HG02938 (cell line): ENCODE data around the gene RNF113B.

ENCODE experiments used
- ATAC-seq: cut with Tn5 transposase; IDR thresholded peaks from one replicate; pipeline ENCODE4 v1.9.1; 2021; ENCODE audit warnings: mild to moderate bottlenecking, moderate library complexity; ENCODE audit not compliant: unreplicated experiment

Gene RNF113B

DNA sequence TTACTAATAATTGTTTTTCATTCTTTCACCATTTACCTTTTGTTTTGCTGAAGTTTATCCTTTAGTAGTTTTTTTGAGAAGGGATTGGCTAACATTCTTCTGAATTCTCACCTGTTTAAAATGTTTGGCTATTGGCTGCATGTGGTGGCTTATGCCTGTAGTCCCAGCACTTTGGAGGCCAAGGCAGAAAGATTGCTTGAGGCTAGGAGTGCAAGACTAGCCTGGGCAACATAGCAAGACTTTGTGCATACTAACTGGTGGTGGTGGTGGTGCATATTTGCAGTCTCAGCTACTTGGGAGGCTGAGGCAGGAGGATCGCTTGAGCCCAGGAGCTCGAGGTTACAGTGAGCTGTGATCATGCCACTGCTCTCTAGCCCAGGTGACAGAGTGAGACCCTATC is 27.5 kb upstream of the RNF113B start:
- ATAC-seq = no peak

DNA sequence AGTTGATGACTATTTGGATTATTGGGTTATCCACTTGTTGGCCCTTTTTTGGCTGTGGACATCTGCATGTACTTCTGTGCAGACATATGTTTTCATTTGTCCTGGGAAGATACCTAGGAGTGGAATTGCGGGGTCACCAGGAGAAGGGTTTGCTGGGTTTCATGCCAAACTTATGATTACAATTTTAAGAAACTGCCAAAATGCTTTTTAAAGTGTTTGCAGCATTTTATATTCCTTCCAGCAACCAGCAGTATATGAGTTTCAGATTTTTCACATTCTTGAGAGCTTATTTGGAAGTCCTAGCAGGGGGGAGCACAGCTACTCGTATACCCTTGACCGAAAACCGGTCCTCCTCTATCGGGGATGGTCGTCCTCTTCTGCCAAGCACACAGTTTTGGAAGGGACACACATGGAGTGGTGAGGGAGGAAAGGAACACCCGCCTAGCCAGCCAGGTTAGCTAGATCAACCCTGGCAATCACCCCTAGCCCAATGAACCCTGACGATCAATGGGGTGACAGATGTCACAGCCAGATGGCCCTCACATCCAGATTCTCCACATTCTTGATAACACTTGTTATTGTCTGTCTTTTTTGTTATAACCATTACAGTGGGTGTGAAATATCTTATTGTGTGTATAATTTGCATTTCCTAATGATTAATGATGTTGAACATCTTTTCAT is 26.7 kb upstream of the RNF113B start:
- no peak for ATAC-seq

DNA sequence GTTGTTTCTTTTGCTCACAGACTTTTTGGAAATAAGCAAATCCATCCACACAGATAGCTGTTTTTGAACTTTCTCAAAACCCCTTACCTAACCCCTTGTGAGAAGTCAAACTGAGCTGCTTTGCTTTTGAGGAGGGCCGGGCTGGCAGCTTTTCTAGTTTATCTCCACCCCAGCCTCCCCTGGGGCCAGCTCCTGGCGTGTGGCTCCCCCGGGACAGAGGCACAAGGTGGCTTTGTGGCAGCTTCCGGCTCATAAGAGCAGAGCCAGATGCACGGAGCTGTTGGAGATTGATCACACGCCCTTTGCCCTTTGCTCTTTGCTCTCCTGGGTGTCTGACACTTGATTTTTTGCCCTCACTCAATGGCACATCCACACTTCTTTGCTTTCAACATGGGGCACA is 24.9 kb upstream of the RNF113B start:
- no peak for ATAC-seq

DNA sequence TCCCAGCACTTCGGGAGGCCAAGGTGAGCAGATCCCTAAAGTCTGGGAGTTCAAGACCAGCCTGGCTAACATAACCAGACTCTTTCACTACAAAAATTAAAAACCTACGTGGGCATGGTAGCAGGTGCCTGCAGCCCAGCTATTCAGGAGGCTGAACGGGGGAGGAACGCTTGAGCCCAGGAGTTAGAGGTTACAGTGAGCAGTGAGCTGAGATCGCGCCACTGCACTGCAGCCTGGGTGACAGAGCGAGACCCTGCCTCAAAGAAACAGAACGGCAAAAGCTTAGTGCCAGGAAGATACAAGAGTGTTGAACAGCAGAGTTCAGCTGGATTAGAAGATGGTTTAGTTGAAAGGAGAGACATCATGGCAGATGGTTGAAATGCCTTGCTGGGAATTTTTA is 24.1 kb upstream of the RNF113B start:
- no peak for ATAC-seq

DNA sequence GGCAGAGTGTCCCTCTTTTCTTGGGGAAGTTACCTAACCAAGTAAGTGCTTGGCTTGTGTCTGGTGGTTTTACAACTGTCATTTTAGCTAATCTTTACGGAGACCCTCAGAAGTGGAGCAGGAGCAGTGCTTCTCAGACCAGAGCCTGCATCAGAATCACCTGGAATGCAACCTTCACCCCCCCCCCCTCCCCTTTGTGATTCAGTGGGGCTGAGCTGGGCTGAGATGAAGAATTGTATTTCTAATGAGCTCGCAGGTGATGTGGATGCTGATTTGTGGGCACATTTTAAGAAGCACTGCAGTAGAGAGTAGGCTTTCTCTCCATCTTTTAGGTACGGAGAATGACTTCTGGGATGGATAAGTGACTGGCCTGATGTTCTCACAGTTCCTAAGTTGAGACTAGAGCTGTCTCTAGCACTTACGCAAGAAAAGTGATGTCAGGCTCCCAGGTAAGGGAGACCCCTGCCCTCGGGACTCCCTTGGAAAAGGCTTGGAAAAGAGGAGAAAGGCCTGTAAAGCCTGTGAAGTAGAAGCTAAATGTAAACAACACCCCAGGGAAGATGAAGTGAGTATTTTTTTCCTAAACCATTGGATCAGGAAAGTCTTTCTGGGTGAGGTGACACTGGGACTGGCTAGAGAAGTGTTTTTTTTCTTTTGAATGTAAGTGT is 23.3 kb upstream of the RNF113B start:
- ATAC-seq = no peak

DNA sequence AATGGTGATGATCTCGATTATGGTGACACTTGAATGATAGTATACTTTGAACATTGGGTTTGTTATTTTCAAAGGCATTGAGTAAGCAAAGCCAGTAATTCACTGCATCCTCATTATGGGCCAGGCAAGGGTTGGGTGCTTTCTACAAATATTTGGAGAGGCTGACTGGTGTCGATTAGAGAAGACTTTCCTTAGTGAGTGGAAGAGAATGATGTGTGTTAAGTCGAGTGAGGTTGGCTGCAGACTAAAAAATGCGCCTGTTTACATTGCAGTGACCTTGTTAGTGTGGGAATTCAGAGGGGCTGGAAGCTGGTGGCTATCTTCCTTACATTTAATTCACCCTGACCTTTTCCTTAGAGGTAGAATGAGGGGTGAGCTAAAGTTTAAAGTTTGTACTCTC is 22.4 kb upstream of the RNF113B start:
- ATAC-seq = no peak

DNA sequence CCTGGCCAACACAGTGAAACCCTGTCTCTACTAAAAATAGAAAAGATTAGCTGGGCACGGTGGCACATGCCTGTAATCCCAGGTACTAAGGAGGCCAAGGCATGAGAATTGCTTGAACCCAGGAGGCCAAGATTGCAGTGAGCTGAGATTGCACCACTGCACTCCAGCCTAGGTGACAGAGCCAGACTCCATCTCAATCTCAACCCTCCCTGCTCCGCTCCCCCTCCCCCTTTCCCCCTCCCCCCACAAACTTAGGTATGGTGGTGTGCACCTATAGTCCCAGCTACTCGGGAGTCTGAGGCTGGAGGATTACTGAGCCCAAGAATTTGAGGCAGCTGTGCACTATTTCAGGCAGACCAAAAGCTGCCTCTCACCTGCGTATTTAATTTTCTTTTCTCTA is 21.6 kb upstream of the RNF113B start:
- ATAC-seq = no peak

DNA sequence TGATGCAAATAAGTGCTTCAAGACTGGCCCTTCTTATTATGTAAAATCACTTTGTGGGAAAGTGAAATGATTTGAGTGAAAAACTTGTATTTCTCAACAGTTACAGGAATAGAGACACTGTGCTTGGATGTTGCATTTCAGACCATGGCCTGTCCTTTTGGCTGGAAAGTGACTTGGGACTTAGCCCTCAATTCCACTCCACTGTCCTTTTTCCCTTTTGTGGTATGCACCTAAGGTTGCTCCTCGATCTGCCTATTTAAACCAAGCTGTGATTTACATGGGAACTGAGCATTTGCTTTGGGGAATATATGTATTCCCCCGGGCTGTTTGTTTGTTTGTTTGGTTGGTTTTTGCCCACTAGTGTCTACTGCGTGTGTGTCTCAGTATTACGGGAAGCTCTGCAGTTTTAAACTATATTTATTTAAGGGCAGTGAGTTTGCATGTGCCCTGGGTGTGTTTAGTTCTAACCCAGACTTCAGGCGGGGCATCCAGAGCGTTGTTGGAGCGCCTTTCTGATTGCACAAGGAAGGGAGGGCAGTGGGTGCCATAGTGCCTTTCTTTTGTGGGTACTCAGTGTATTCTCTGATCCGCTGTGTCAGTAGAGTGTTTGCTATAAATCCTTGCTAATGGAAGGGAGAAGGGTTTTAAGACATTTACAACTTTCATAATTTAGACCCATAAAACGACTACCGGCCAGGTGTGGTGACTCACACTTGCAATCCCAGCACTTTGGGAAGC is 18.2 kb upstream of the RNF113B start:
- ATAC-seq = no peak

DNA sequence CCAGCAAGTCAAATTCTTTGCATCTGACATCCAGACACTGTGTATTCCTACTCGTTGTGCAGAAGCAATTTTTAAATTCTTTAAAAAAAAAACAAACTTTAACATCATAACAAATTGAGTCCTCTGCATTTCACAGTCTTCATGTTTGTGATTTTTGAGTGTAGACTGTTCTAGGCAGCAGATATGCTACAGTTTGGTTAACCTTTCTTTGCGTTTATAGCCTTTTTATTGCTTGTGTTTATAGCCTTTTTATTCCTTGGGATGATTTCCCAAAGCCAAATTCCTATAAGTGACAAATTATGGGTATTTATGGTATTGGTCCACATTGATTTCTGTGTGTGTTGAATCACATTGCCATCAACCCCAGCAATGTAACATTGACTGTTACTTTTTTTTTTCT is 14.9 kb upstream of the RNF113B start:
- no peak for ATAC-seq

DNA sequence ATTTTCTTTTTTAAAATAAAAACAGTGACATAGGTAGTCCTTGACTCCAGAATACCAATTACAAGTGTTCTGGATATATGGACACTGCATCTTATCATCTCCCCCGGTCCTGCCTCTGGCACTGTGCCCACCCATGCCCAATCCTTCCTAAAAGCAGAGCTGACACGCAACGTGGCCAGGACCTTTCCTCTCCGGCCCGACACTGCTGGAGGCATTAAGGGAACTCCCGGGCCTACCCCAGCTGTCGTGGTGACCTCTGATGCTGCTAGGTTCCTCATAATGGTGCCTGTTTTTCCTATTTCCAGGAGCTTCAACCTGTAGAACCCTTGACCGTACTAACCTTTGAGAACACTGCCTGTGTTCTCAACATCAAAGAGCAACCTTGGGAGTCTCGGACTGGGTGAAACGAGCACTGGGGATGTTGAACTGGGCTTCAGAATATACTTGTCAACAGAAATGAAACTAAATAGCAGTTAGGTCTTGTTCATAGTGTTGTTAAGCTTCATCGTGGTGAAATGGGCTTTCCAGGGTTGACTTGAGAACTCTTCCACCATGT is 13.9 kb upstream of the RNF113B start:
- no peak for ATAC-seq

DNA sequence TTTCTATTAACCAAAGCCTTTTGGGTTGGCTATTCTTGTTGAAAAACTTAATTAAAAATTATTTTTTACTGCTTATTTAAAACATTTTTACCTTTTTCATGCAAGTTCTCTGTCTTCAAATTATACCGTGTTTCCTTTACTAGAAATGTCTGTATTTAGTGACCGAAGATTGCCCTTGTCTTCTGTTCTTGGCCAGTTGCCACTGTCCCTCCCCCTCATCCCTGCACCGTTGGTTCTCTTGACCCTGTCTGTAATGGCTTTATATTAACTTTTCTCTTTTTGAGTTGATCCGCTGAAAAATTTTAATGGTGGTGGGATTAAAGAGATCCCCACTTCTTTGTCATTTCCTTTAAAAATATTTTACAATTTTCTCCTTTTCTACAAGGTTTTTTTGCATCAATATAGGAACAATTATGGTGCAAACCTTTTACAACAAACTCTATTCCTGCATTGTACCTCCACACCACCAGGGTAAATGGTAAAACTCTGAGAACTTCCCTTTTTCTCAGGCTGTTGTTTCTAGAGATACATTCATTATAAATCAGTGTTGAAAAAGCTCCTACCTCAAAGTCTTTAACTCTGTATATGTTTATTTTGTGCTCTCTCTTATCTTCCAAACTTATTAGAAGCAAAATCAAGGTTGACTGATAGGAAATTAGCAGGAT is 12.9 kb upstream of the RNF113B start:
- no peak for ATAC-seq

DNA sequence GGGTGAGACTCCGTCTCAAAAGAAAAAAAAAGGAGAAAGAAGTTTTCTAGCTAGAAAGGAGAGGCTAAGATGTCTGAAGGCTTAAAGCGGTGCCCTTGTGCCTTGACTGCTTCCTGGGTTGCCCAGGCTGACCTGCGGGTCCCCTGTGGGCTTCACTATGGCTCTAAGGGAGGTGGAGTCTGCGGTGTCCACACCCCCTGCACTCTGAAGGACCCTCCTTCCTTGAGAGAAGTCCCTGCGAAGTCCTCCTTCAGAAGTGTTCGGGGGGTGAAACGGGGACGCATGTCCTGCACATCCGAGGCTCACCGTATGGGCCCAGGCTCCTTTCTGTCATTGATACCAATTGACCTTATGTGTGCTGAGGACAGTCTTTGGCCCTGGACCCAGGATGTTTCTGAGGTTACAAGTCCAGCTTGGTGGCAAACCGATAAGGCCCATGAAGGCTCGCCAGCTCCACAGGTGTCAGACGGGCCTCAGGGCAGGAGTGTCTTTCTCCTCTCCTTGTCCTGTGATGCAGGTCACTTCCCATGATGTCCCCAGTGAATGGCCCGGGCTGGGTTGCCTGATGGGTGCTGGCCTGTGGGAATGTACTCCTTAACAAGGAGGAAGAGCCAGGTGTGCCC is 11.6 kb upstream of the RNF113B start:
- no peak for ATAC-seq

DNA sequence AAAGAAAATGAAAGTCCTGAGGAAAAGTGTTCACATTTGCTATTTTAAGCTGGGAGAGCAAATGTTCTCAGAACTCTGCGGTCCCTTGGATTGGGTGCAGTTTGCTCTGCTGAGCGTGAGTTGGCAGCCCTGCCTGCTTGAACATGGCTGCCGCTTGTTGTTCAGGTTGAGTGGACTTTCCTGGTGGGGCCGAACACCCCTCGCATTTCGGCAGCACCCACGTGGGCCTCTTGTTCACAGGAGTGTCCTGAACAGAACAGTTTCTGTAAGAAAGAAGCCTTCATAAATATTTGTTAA is 10.8 kb upstream of the RNF113B start:
- ATAC-seq = no peak

DNA sequence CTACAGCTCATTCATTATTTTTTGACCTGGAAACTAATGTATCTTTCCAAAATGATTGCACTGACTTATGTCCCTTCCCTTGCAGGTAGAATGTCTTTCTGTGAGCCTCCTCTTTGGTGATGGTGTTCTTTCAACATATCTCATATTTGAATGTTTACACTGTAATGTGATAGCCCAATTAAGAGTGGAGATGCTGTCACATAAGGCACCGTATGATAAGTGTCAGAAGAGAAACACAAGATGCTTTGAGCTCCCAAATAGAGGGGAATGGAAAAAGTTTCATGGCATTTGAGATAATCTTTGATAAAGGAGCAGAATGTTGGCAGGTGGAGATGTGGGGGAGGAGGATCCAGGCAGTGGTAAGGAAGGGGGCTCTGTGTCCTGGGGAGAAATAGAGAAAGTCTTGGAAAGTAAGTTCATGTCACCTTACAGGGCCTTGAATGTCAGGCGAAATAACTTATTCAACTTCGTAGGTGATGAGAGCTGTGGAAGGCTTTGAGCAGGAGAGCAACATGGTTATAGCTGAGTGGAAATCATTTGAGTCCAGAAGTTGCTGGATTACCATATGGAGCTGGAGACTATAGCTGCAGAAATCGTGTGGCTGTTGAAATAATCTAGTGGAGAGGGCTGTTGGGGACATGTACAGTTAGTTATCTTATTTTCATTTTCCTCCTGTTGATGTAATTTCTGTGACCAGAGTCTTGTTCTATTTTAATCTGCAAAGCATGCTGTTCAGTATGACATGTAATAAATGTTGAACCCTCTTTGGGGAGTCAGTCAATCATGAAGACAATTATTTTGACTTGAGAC is 10.3 kb upstream of the RNF113B start:
- ATAC-seq = no peak

DNA sequence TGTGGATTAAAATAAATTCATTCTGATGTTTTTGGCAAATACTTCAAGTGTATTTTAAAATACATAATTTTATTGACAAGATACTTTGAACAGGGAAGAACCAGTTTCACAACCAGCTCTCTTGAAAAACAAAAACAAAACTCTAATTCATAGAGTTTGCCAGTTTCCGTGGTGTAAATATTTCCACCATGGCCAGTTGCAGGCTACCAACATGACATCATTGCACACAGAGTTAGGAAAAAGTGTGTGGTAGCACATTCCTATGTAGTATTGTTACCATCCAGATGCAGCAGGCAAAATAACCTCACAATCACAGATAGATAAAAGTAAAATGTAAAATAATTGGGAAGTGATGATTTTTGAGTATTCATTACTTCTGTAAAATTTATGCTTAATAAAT is 7.7 kb upstream of the RNF113B start:
- no peak for ATAC-seq

DNA sequence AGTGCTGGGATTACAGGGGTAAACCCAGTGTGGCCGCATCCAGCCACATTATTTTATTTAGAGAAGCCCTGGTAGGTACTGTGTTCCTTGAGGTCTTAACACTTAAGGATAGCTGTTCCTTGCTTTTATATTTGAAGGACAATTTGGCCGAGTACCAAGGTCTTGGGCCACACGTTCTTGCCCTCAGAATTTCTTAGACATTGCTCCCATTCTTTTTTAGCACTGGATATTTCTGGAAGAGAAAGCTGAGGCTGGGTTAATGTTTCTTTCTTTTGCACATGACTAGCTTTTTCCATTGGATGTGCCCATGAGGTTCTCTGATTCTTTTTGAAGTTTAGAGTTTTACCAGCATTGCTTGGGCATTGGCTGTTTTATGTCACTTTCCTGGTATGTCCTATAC is 5.5 kb upstream of the RNF113B start:
- ATAC-seq = no peak

DNA sequence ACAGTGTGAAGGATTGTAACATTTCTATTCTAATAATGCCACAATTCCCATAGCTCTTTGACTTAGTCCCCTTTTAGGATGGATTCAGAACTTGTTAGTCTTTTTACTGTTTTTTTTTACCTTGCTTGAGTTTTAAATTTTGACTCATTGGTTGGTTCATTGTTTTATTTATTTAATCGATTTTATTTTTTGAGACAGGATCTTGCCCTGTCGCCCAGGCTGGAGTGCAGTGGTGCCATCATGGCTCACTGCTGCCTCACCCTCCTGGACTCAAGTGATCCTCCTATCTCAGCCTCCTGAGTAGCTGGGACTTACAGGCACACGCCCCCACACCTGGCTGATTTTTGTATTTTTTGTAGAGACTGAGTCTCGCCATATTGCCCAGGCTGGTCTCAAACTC is 5.1 kb upstream of the RNF113B start:
- no peak for ATAC-seq

DNA sequence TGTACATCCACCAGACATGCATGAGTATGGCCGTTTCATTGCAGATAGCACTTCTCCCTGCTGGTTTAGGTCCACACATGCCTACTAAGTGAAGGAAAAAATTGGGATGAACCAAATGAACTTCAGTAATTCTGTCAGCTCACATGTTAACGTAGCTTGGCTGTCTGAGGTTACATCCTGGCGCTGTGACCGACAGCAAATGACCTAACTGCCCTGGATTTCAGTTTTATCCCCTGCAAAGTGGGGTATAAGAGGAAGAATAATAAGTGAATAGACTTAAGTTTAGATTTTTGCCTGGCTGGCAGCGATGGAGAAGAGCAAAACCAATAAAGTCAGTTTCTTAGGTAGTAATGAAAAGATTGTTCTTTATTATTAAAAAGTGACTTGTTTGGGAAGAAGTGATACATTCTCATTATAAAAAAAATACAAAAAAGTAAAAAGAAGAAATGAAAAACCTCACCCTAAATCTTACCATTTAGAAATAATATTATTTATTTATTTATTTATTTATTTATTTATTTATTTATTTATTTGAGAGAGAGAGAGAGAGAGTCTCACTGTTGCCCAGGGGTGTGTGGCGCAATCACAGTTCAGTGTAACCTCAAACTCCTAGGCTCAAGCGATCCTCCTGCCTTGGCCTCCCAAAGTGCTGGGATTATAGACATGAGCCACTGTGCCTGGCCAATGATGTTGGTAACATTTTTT is 4.2 kb upstream of the RNF113B start:
- no peak for ATAC-seq

DNA sequence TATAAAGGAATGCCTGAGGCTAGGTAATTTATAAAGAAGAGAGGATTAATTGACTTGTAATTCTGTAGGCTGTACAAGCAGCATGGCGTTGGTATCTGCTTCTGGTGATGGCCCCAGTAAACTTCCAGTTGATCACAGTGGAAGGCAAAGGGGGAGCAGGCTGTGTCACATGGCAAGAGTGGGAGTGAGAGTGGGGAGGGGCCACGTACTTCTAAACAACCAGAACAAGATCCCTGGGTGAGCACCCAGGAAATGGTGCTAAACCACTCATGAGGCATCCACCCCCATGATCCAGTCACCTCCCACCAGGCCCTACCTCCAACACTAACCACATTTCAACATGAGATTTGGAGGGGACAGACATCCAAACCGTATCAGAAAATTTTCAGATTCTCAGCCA is 3.0 kb upstream of the RNF113B start:
- no peak for ATAC-seq

DNA sequence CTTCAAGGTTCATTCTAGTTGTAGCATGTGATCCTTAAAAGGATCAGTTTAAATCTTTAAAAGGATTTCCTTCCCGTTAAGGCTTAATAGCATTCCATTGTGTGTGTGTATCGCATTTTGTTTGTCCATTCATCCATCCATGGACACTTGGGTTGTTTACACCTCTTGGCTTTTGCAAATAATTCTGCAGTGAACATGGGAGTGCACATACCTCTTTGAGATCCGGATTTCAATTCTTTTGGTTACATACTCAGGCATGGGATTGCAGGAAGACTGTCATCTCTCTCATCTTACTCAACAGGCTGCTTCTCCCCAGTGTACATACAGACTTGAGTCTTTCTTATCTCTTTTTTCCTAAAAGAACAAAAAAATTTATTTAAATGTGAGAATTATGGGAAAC is 1.2 kb downstream of the RNF113B start:
- ATAC-seq = no peak
